ENCODE measurements around the gene IL31RA. TPM values are rescaled to one million over a fixed set of nuclear protein-coding genes. Genes with fewer than 3 reads are reported as not detected.
A peak's percentile ranks its signal among the peaks of the same experiment; 100 is the strongest.
"Not testable (repeated sequence)": the region's sequence is repeated elsewhere in the genome, so short reads cannot be mapped to it uniquely, and the experiment has no call there.

The IL31RA gene
- 0.11 and 0.24 TPM in 2 replicates for total RNA-seq (2021)
- Bru-seq, nascent RNA = percentile 14 among the genes with signal in this experiment
- percentile 11 among the genes with signal in this experiment for BruChase-seq, experiment 1, labeled RNA remaining after a 2-hour chase
- percentile 15 among the genes with signal in this experiment for BruChase-seq, experiment 2, labeled RNA remaining after a 6-hour chase
- long read RNA-seq = 0 reads

GRCh38 chr5:55850839-55851674 lies at the start of gene IL31RA:
Gene IL31RA (plus strand): TSS chr5:55851357. CDS start chr5:55851571, 214 bp downstream.
- H3K27ac ChIP-seq (ENCODE audit: low read depth, low read length, poor library complexity, severe bottlenecking) = no peak within 1 kb of the TSS

GRCh38 chr5:55808814-55809213 lies 42.3 kb upstream of the IL31RA start:
- CTCF ChIA-PET; BruUV-seq (replicated peaks); H3K4me1 ChIP-seq (ENCODE audit: insufficient read depth, low read length, poor library complexity, severe bottlenecking); POLR2A ChIA-PET (ENCODE audit: low non-redundant PET); intact Hi-C loops (cut with micrococcal nuclease; ENCODE audit: unreplicated experiment); DNase-seq (ENCODE audit: low spot score); H3K9me3 ChIP-seq (ENCODE audit: low read depth, low read length, poor library complexity, severe bottlenecking); H3K27ac ChIP-seq (ENCODE audit: low read depth, low read length, poor library complexity, severe bottlenecking); H3K36me3 ChIP-seq (ENCODE audit: insufficient read depth, low read length, poor library complexity, severe bottlenecking); H3K27me3 ChIP-seq (replicated peaks; ENCODE audit: insufficient read depth, low read depth, low read length, poor library complexity); H3K4me3 ChIP-seq (ENCODE audit: low read depth, low read length, poor library complexity, severe bottlenecking): not testable (repeated sequence)

More at GRCh38 chr5:55850839-55851674, at the start of gene IL31RA:
- TF ChIP-seq CTCF (conservative IDR thresholded peaks at IDR 0.05; ENCODE audit: low read depth, low read length) (no peak), EZH2 (IDR thresholded peaks at IDR 0.05; ENCODE audit: borderline replicate concordance, low read depth, low read length, poor library complexity, severe bottlenecking) (no peak)
- DNase-seq (ENCODE audit: low spot score) = peak; percentile 29
- Histone ChIP-seq H3K9me3 (ENCODE audit: low read depth, low read length, poor library complexity, severe bottlenecking) (no peaks in the 10 kb centered on the region), H3K27me3 (replicated peaks; ENCODE audit: insufficient read depth, low read depth, low read length, poor library complexity) (no peaks in the 10 kb centered on the region), H3K36me3 (ENCODE audit: insufficient read depth, low read length, poor library complexity, severe bottlenecking) (no peaks in the 10 kb centered on the region), H3K4me3 (ENCODE audit: low read depth, low read length, poor library complexity, severe bottlenecking) (no peak within 1 kb of the TSS), H3K4me1 (ENCODE audit: insufficient read depth, low read length, poor library complexity, severe bottlenecking) (no peaks in the 10 kb centered on the region)
- ChIA-PET CTCF (no interaction called here), POLR2A (ENCODE audit: low non-redundant PET) (no interaction called here)
- BruUV-seq (replicated peaks) = no TSS peak
- intact Hi-C loops (cut with micrococcal nuclease; ENCODE audit: unreplicated experiment) = no loop called here

- H3K4me1 ChIP-seq (ENCODE audit: insufficient read depth, low read length, poor library complexity, severe bottlenecking); CTCF ChIA-PET; H3K27ac ChIP-seq (ENCODE audit: low read depth, low read length, poor library complexity, severe bottlenecking); H3K36me3 ChIP-seq (ENCODE audit: insufficient read depth, low read length, poor library complexity, severe bottlenecking); POLR2A ChIA-PET (ENCODE audit: low non-redundant PET); intact Hi-C loops (cut with micrococcal nuclease; ENCODE audit: unreplicated experiment); H3K9me3 ChIP-seq (ENCODE audit: low read depth, low read length, poor library complexity, severe bottlenecking); H3K4me3 ChIP-seq (ENCODE audit: low read depth, low read length, poor library complexity, severe bottlenecking); DNase-seq (ENCODE audit: low spot score); BruUV-seq (replicated peaks): not testable (repeated sequence)
- H3K27me3 ChIP-seq (replicated peaks; ENCODE audit: insufficient read depth, low read depth, low read length, poor library complexity) = peaks cover 11% of the 10 kb centered on the region
Observed at GRCh38 chr5:55815939-55816338, 35.2 kb upstream of the IL31RA start.

- Histone ChIP-seq H3K4me3 (ENCODE audit: low read depth, low read length, poor library complexity, severe bottlenecking) (no peak overlapping the region), H3K36me3 (ENCODE audit: insufficient read depth, low read length, poor library complexity, severe bottlenecking) (no peaks in the 10 kb centered on the region), H3K9me3 (ENCODE audit: low read depth, low read length, poor library complexity, severe bottlenecking) (no peaks in the 10 kb centered on the region), H3K27me3 (replicated peaks; ENCODE audit: insufficient read depth, low read depth, low read length, poor library complexity) (peaks cover 11% of the 10 kb centered on the region), H3K4me1 (ENCODE audit: insufficient read depth, low read length, poor library complexity, severe bottlenecking) (no peaks in the 10 kb centered on the region), H3K27ac (ENCODE audit: low read depth, low read length, poor library complexity, severe bottlenecking) (no peak overlapping the region)
- DNase-seq (ENCODE audit: low spot score) = peak; percentile 51
- no TSS peak for BruUV-seq (replicated peaks)
- ChIA-PET CTCF (no interaction called here), POLR2A (ENCODE audit: low non-redundant PET) (no interaction called here)
- intact Hi-C loops (cut with micrococcal nuclease; ENCODE audit: unreplicated experiment) = no loop called here
- no peak for TF ChIP-seq EZH2 (IDR thresholded peaks at IDR 0.05; ENCODE audit: borderline replicate concordance, low read depth, low read length, poor library complexity, severe bottlenecking)
- no peak for TF ChIP-seq CTCF (conservative IDR thresholded peaks at IDR 0.05; ENCODE audit: low read depth, low read length)
Observed at GRCh38 chr5:55816342-55816741, 34.8 kb upstream of the IL31RA start.
